Skeletal muscle cell (primary cell): ENCODE results near the gene OSBPL2.

Experiments
- DNase-seq: peaks from one replicate; pipeline ENCODE4 v3.0.0-alpha.2; 2010; ENCODE audit warnings: low read depth
- H3K4me3 ChIP-seq: 2 replicates; pipeline ENCODE4 v1.5.1; 2011; ENCODE audit warnings: low read depth, mild to moderate bottlenecking, control low read depth, low read length, moderate library complexity

OSBPL2 gene

GRCh38 chr20:62305765-62306413, 67.6 kb downstream of the OSBPL2 start:
- no peak overlapping the region for H3K4me3 ChIP-seq
- DNase-seq = no peak

GRCh38 chr20:62306414-62307187, 68.3 kb downstream of the OSBPL2 start:
- H3K4me3 ChIP-seq = no peak overlapping the region
- DNase-seq = no peak

GRCh38 chr20:62307226-62308101, 69.1 kb downstream of the OSBPL2 start:
- no peak overlapping the region for H3K4me3 ChIP-seq
- DNase-seq = no peak

GRCh38 chr20:62308102-62308822, 69.9 kb downstream of the OSBPL2 start:
- DNase-seq = no peak
- H3K4me3 ChIP-seq = no peak overlapping the region

GRCh38 chr20:62309198-62309944, 71.0 kb downstream of the OSBPL2 start:
- no peak for DNase-seq
- no peak overlapping the region for H3K4me3 ChIP-seq

- no peak for DNase-seq
- no peak overlapping the region for H3K4me3 ChIP-seq
These were observed 71.8 kb downstream of the OSBPL2 start for GRCh38 chr20:62309947-62310756.

- DNase-seq = no peak
- H3K4me3 ChIP-seq = no peak overlapping the region
These were observed 72.4 kb downstream of the OSBPL2 start for GRCh38 chr20:62310757-62311121.

- no peak for DNase-seq
- H3K4me3 ChIP-seq = no peak overlapping the region
These were observed 72.8 kb downstream of the OSBPL2 start for GRCh38 chr20:62311150-62311549.

- no peak overlapping the region for H3K4me3 ChIP-seq
- DNase-seq = no peak
These were observed 73.7 kb downstream of the OSBPL2 start for GRCh38 chr20:62311832-62312661.

GRCh38 chr20:62312662-62312977, 74.3 kb downstream of the OSBPL2 start:
- no peak overlapping the region for H3K4me3 ChIP-seq
- no peak for DNase-seq

GRCh38 chr20:62313021-62313420, 74.7 kb downstream of the OSBPL2 start:
- DNase-seq = no peak
- no peak overlapping the region for H3K4me3 ChIP-seq

- H3K4me3 ChIP-seq = no peak overlapping the region
- DNase-seq = no peak
These were observed 75.4 kb downstream of the OSBPL2 start for GRCh38 chr20:62313460-62314338.

GRCh38 chr20:62314339-62314638, 76.0 kb downstream of the OSBPL2 start:
- H3K4me3 ChIP-seq = no peak overlapping the region
- no peak for DNase-seq

- no peak overlapping the region for H3K4me3 ChIP-seq
- no peak for DNase-seq
These were observed 76.5 kb downstream of the OSBPL2 start for GRCh38 chr20:62314711-62315302.

GRCh38 chr20:62315773-62316172, 77.5 kb downstream of the OSBPL2 start:
- H3K4me3 ChIP-seq = no peak overlapping the region
- DNase-seq = no peak

- H3K4me3 ChIP-seq = no peak overlapping the region
- DNase-seq = no peak
These were observed 78.2 kb downstream of the OSBPL2 start for GRCh38 chr20:62316331-62317166.
